Spinal cord (tissue), 10 donors: ENCODE data around the gene KRTAP5-4. TPM values are rescaled to one million over a fixed set of nuclear protein-coding genes. Genes with fewer than 3 reads are reported as not detected.

Source experiments
- DNase-seq, 6 donors: peaks; one replicate each; pipeline versions ENCODE4 v3.0.0 to v3.0.0-alpha.2; 2013 to 2015; ENCODE audit warnings: low spot score in 6 of 6, low read depth in 4 of 6
- H3K27ac ChIP-seq: one replicate; pipeline ENCODE4 v1.5.1; 2013; ENCODE audit warnings: low read depth, low read length, control low read depth
- H3K27me3 ChIP-seq: one replicate; pipeline ENCODE4 v1.6.1; 2013; ENCODE audit warnings: low read length; ENCODE audit not compliant: control insufficient read depth, insufficient read depth
- H3K36me3 ChIP-seq: one replicate; pipeline ENCODE4 v1.6.1; 2013; ENCODE audit warnings: low read length; ENCODE audit not compliant: control insufficient read depth, insufficient read depth
- H3K4me1 ChIP-seq: one replicate; pipeline ENCODE4 v1.6.1; 2013; ENCODE audit warnings: low read length; ENCODE audit not compliant: control insufficient read depth, insufficient read depth
- H3K4me3 ChIP-seq: one replicate; pipeline ENCODE4 v1.5.1; 2013; ENCODE audit warnings: low read depth, low read length, control low read depth
- H3K9me3 ChIP-seq: one replicate; pipeline ENCODE4 v1.6.1; 2013; ENCODE audit warnings: low read length; ENCODE audit not compliant: control insufficient read depth, insufficient read depth
- WGBS: methylation state at CpG from one replicate; pipeline ENCODE4 v1.1.5; 2013; ENCODE audit warnings: missing lambda C conversion rate; ENCODE audit not compliant: insufficient coverage; 5-methylcytosine and 5-hydroxymethylcytosine counted together
- polyA plus RNA-seq, 2 donors: library from polyadenylated mRNA; unstranded; fragments of 120-200 nt; gene quantifications; one replicate each; pipeline ENCODE4 v1.2.1, GENCODE V29; 2013; ENCODE audit not compliant: insufficient read length in 2 of 2
- total RNA-seq, 2 donors: library from RNA; depleted of rRNA in 1 of 2; stranded (reverse); fragments of 120-200 nt in 1 of 2; fragments of >200 nt in 1 of 2; gene quantifications; one replicate each; pipeline versions ENCODE4 v1.2.3 to v1.2.4, GENCODE V29; 2013 to 2014
- donor health status: healthy.

KRTAP5-4 gene
- total and polyA plus RNA-seq, 4 donors, result 0.32 TPM; not detected in 3

GRCh38 chr11:1639666-1640065, 17.7 kb upstream of the KRTAP5-4 start:
- no peak for DNase-seq
- 60% methylated on average over 15 of the region's 15 CpGs for WGBS
- Histone ChIP-seq H3K4me1 (peaks cover 3% of the 10 kb centered on the region), H3K9me3 (no peaks in the 10 kb centered on the region), H3K27ac (no peak overlapping the region), H3K27me3 (no peaks in the 10 kb centered on the region), H3K4me3 (no peak overlapping the region), H3K36me3 (no peaks in the 10 kb centered on the region)

GRCh38 chr11:1639102-1639620, 17.2 kb upstream of the KRTAP5-4 start:
- H3K36me3 ChIP-seq, result no peaks in the 10 kb centered on the region
- H3K9me3 ChIP-seq, result no peaks in the 10 kb centered on the region
- no peak overlapping the region for H3K4me3 ChIP-seq
- DNase-seq, result peak in 2 of 6 donors; percentile 23 to 75
- H3K4me1 ChIP-seq, result peaks cover 3% of the 10 kb centered on the region
- no peak overlapping the region for H3K27ac ChIP-seq
- WGBS, result 69% methylated on average over 6 of the region's 18 CpGs
- H3K27me3 ChIP-seq, result no peaks in the 10 kb centered on the region

- Histone ChIP-seq H3K27ac (no peak overlapping the region), H3K4me3 (no peak overlapping the region), H3K4me1 (peaks cover 3% of the 10 kb centered on the region), H3K27me3 (no peaks in the 10 kb centered on the region), H3K9me3 (no peaks in the 10 kb centered on the region), H3K36me3 (no peaks in the 10 kb centered on the region)
- WGBS, result 83% methylated on average over 7 of the region's 8 CpGs
- no peak for DNase-seq
Observed at GRCh38 chr11:1638344-1638743, 16.4 kb upstream of the KRTAP5-4 start.

- Histone ChIP-seq H3K36me3 (no peaks in the 10 kb centered on the region), H3K4me1 (peaks cover 3% of the 10 kb centered on the region), H3K4me3 (no peak overlapping the region), H3K27ac (no peak overlapping the region), H3K9me3 (no peaks in the 10 kb centered on the region), H3K27me3 (no peaks in the 10 kb centered on the region)
- no CpG with 5 or more reads among the region's 2 CpGs for WGBS
- DNase-seq, result no peak
Observed at GRCh38 chr11:1637628-1638027, 15.7 kb upstream of the KRTAP5-4 start.

- Histone ChIP-seq H3K4me1 (peaks cover 3% of the 10 kb centered on the region), H3K27me3 (peaks cover 3% of the 10 kb centered on the region), H3K36me3 (no peaks in the 10 kb centered on the region), H3K4me3 (no peak overlapping the region), H3K27ac (no peak overlapping the region), H3K9me3 (no peaks in the 10 kb centered on the region)
- DNase-seq, result no peak
- WGBS, result 82% methylated on average over 10 of the region's 19 CpGs
Observed at GRCh38 chr11:1636291-1636950, 14.5 kb upstream of the KRTAP5-4 start.

- Histone ChIP-seq H3K4me3 (no peak overlapping the region), H3K9me3 (no peaks in the 10 kb centered on the region), H3K36me3 (no peaks in the 10 kb centered on the region), H3K4me1 (no peaks in the 10 kb centered on the region), H3K27ac (no peak overlapping the region), H3K27me3 (peaks cover 3% of the 10 kb centered on the region)
- no peak for DNase-seq
- 87% methylated on average over 10 of the region's 10 CpGs for WGBS
Observed at GRCh38 chr11:1633864-1634263, 11.9 kb upstream of the KRTAP5-4 start.

GRCh38 chr11:1632053-1632714, 10.2 kb upstream of the KRTAP5-4 start:
- Histone ChIP-seq H3K9me3 (no peaks in the 10 kb centered on the region), H3K4me3 (no peak overlapping the region), H3K4me1 (peaks cover 3% of the 10 kb centered on the region), H3K27me3 (peaks cover 3% of the 10 kb centered on the region), H3K27ac (no peak overlapping the region), H3K36me3 (no peaks in the 10 kb centered on the region)
- WGBS, result 83% methylated on average over 11 of the region's 11 CpGs
- no peak for DNase-seq

GRCh38 chr11:1631066-1631568, 9.2 kb upstream of the KRTAP5-4 start:
- 83% methylated on average over 13 of the region's 13 CpGs for WGBS
- Histone ChIP-seq H3K4me1 (peaks cover 3% of the 10 kb centered on the region), H3K9me3 (no peaks in the 10 kb centered on the region), H3K36me3 (no peaks in the 10 kb centered on the region), H3K27ac (no peak overlapping the region), H3K4me3 (no peak overlapping the region), H3K27me3 (peaks cover 3% of the 10 kb centered on the region)
- DNase-seq, result no peak

GRCh38 chr11:1630271-1630670, 8.3 kb upstream of the KRTAP5-4 start:
- peaks cover 3% of the 10 kb centered on the region for H3K27me3 ChIP-seq
- WGBS, result 62% methylated on average over 2 of the region's 2 CpGs
- H3K9me3 ChIP-seq, result no peaks in the 10 kb centered on the region
- H3K27ac ChIP-seq, result no peak overlapping the region
- H3K36me3 ChIP-seq, result no peaks in the 10 kb centered on the region
- no peak for DNase-seq
- peaks cover 3% of the 10 kb centered on the region for H3K4me1 ChIP-seq
- no peak overlapping the region for H3K4me3 ChIP-seq
